CD4-positive, alpha-beta T cell treated with Interleukin-4 for 4 hours (primary cell): ENCODE measurements around the gene HYAL4.
"Not testable (repeated sequence)": the region's sequence is repeated elsewhere in the genome, so short reads cannot be mapped to it uniquely, and the experiment has no call there.

Experiments used
- DNase-seq: peaks from one replicate; pipeline ENCODE4 v3.0.0-alpha.2; 2020

Gene HYAL4

GRCh38 chr7:123844712-123845219, at the start of gene HYAL4:
Gene HYAL4, plus strand, starts transcription at chr7:123845169. Its CDS starts 23,105 bp downstream, at chr7:123868274.
- no peak for DNase-seq

- DNase-seq = no peak
Observed at GRCh38 chr7:123795917-123796316, 49.1 kb upstream of the HYAL4 start.

GRCh38 chr7:123796568-123796967, 48.4 kb upstream of the HYAL4 start:
- DNase-seq = no peak

- DNase-seq = no peak
Observed at GRCh38 chr7:123797673-123798531, 47.1 kb upstream of the HYAL4 start.

GRCh38 chr7:123798532-123799188, 46.3 kb upstream of the HYAL4 start:
- no peak for DNase-seq

GRCh38 chr7:123802249-123802648, 42.7 kb upstream of the HYAL4 start:
- DNase-seq = no peak

GRCh38 chr7:123805287-123805686, 39.7 kb upstream of the HYAL4 start:
- no peak for DNase-seq

- DNase-seq = no peak
Observed at GRCh38 chr7:123809471-123809870, 35.5 kb upstream of the HYAL4 start.

GRCh38 chr7:123811056-123811455, 33.9 kb upstream of the HYAL4 start:
- DNase-seq = no peak

- DNase-seq = no peak
Observed at GRCh38 chr7:123816916-123817315, 28.1 kb upstream of the HYAL4 start.

- no peak for DNase-seq
Observed at GRCh38 chr7:123819001-123819400, 26.0 kb upstream of the HYAL4 start.

- not testable (repeated sequence) for DNase-seq
Observed at GRCh38 chr7:123819795-123820194, 25.2 kb upstream of the HYAL4 start.

- DNase-seq = no peak
Observed at GRCh38 chr7:123820864-123821263, 24.1 kb upstream of the HYAL4 start.

- DNase-seq = no peak
Observed at GRCh38 chr7:123821320-123821719, 23.6 kb upstream of the HYAL4 start.

GRCh38 chr7:123823898-123824753, 20.8 kb upstream of the HYAL4 start:
- no peak for DNase-seq

- DNase-seq = no peak
Observed at GRCh38 chr7:123824754-123825067, 20.3 kb upstream of the HYAL4 start.

- DNase-seq = no peak
Observed at GRCh38 chr7:123828805-123829204, 16.2 kb upstream of the HYAL4 start.

GRCh38 chr7:123836656-123837055, 8.3 kb upstream of the HYAL4 start:
- no peak for DNase-seq

GRCh38 chr7:123839106-123839505, 5.9 kb upstream of the HYAL4 start:
- DNase-seq = not testable (repeated sequence)

GRCh38 chr7:123844142-123844541, 827 bp upstream of the HYAL4 start:
- DNase-seq = not testable (repeated sequence)

- no peak for DNase-seq
Observed at GRCh38 chr7:123845823-123846216, 851 bp downstream of the HYAL4 start.

- no peak for DNase-seq
Observed at GRCh38 chr7:123846217-123846891, 1.4 kb downstream of the HYAL4 start.

- DNase-seq = no peak
Observed at GRCh38 chr7:123847868-123848267, 2.9 kb downstream of the HYAL4 start.
